Kidney capillary endothelial cell (primary cell): Measurements from ENCODE around the gene NCK2.

ENCODE experiments used
- DNase-seq: peaks from one replicate; pipeline ENCODE4 v3.0.0-alpha.2; 2018; ENCODE audit warnings: low spot score

Gene NCK2

DNA sequence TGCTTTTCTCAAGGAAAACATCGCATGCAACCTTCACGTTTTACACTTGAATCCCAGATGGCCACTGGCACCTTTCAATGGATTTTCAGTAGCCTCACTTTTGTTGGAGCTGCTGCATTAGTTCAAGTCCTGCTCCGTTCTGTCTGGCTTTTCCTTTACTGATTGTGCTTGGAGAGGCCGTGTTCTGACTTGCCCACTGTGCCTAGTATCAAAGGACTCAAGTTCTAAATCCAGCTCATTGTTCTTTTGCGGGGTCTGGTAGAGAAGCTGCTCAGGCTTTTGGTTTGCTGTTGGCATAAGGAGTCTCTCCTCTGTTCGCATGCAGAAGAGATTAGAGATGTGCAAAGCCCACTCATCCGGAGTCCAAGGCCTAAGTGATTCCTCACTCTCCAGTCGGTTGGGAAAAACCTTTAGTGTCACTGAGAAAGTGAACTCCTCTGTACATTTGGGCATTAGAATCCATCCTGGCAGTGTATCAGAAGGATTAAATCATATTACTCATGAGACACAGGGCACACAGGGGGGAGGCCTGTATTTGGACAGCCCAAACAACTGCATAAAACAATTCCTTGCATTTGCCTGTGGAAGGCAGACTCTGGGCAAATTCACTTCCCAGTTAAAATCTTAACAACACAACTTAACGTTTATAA lies 69.7 kb downstream of the NCK2 start:
- DNase-seq: no peak

DNA sequence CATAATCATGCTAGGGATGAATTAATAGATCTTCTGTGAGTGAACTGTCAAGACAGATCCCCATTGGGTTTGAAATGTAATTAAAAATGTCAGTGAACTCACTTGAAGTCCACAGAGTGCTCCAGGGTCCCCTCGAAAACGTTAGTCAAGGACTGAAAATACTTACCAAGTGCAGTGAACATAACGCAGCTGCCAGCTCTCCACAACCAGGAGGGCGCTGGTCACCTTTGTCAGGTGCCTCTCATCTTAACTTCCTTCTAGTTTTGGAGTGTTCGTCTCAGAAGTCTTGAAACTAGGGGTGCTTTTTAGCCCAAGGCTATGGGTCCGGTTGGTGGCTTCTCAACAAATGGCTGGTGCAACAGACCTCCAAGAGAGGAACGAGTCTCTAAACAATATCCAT lies 70.7 kb downstream of the NCK2 start:
- DNase-seq: no peak

GRCh38 chr2:105820151-105820550 lies 75.4 kb downstream of the NCK2 start:
- DNase-seq: no peak

GRCh38 chr2:105820691-105821090 lies 76.0 kb downstream of the NCK2 start:
- no peak for DNase-seq

- DNase-seq: no peak
These were observed 76.9 kb downstream of the NCK2 start for GRCh38 chr2:105821428-105822125.

DNA sequence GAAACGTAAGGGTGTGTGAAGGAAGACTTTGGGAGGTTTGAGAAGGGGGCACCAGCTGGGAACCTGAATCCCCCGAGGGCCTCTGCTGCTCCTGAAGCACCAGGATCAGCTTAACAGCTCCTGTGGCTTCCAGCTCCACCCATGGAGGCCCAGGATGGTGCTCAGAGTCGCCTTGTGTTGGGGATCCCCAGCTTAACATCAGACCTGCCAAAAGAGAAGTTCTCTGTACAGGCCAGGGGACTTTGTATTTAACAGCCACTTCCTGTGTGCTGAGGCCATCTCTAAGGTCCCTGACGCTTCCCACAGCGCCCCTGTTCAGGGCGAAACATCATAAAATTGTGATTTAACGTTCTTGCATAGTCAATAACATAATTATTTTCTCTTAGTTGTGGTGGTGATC lies 77.5 kb downstream of the NCK2 start:
- DNase-seq: no peak

- no peak for DNase-seq
These were observed 79.7 kb downstream of the NCK2 start for GRCh38 chr2:105824446-105824845.

DNA sequence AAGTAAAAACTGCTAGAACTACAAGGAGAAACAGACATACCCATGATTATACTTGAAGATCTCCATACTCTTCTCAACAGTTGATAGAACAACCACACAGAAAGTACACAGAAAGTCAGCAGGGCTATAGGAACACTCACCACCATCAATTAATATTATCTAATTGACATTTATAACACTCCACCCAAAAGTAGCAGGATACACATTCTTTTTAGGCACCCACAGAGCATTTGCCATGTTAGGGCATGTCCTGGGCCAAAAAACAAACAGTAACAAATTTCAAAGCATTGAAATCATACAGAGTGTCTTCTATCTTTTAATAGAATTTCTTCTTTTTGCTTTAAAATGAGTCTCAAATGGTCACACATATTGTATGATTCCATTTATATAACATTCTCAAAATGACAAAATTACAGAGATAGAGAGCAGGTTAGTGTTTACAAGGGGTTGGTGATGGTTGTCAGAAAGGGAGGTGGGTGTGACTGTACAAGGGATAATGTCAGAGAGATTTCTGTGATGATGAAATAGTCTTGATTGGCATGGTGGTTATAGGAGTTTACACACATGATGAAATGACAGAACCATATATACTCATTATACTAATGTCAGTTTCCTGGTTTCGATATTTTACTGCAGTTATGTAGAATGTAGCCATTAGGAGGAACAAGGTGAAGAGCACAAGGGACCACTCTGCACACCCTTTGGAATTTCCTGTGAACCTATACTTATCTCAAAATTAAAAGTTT lies 82.8 kb downstream of the NCK2 start:
- DNase-seq: no peak

- DNase-seq: no peak
These were observed 83.8 kb downstream of the NCK2 start for GRCh38 chr2:105828558-105828957.

GRCh38 chr2:105834931-105835330 lies 90.2 kb downstream of the NCK2 start:
- no peak for DNase-seq

DNA sequence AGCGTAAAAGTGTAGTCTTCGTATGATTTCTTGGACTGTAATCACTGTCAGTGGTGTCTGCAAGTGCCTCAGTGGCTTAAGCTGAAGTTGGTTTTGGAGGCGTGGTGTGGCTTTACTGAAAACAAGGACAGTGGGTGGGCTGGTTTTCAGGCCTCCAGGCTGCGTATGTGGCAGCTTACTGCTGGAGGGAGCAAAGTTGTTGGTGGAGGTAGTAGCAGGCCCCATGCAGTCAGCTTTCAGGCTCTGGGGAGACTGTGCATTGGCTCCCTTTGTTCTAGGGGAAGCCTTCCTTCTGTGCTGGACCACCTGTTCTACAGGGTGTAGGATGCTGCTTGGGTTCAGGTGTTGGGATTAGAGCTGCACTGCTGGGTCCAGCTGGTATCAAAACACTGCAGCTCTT lies 91.6 kb downstream of the NCK2 start:
- no peak for DNase-seq

DNA sequence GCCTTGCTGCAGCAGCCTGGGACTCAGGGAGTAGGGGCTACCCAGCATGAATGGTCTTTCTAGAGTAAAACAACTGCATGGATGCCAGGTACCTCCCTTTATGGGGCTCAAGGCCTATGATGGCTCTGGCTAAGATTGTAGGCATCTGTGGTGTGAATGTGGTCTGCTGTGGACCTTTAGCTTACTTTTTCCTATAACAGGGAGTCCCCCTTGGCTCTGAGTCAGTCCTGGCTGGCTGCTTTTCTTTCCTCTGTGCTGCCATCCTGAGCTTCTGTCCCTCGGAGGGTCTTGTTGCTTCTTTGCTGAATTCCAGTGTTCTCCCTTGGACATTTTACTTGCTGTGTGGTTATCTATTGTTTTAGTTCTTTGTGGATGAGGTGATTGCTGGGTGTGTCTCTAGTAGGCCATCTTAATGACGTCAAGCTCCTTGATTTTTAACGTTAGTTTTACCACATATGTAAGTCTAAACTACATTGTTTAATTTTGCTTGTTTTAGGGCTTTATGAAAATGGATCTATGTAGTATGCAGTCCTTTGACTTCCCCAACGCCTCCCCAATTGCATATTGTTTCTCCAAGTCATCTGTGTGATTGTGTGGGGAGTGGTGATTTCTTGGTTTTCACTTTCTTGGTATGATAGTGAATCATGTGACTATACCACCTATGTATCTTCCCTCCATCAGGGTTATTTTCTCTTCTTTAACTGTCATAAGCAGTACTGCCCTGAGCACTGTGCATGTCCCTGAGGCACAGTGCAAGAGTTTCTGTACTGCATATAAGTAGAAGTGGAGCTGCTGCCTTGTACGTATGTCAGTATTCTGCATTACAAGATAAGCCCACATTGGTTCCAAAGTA lies 92.4 kb downstream of the NCK2 start:
- DNase-seq: no peak

GRCh38 chr2:105839793-105840192 lies 95.1 kb downstream of the NCK2 start:
- DNase-seq: no peak

- DNase-seq: no peak
These were observed 96.2 kb downstream of the NCK2 start for GRCh38 chr2:105840933-105841332.

DNA sequence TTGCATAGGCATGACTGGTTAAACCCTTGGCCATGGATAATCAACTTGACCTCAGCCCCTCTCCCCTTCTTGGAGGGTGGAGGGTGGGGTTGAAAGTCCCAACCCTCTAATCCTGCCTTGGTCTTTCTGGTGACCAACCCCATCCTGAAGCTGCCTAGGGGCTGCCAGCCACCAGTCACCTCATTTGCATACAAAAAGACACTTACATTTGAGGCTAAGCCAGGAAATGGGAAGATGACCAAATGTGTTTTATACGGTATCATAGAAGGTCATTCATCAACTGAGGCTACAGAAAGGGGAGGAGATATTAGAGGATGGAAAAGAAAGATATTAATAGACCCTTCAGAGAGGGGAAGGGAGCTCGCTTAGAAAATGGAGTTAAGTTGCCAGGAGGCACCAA lies 96.8 kb downstream of the NCK2 start:
- no peak for DNase-seq

GRCh38 chr2:105842555-105842954 lies 97.8 kb downstream of the NCK2 start:
- DNase-seq: no peak

DNA sequence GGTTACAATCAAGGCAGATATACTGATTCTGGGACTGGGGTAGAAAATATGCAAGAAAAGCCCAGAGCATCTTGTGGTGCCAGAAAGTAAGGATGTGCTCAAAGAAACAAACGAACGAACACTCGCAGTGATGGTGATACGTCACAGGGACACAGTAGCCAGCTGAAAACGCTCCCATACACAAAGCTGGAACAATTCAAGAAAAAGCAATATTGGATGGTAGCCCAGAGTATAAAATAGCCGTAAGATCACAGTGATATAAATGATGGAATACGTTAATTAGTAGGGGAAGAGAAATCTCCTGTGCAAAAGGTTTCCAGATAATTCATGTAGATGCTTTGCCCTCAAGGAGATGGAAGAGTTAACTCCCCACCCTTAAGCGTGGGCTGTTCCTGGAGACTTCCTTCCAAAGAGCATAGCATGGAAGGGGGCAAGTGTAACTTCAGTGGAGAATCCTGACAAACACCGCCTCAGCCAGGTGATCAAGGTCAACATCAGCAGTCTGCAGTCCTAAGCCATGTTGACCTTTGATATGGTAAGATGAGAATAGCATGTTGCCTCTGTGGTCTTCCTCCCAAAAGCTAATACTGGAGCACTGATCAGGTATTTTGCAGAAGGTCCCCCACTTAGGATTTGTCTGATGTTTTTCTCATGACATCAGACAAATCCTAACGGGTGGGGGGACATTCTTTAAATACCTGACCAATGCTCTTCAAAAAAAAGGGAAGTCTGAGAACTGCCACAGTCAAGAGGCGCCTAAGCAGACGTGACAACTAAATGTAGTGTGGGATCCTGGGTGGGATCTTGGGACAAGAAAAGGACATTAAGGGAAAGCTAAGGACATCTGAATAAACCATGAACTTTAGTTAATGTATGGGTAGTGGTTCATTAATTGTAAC lies 99.0 kb downstream of the NCK2 start:
- DNase-seq: no peak

GRCh38 chr2:105845976-105846375 lies 101.3 kb downstream of the NCK2 start:
- no peak for DNase-seq

DNA sequence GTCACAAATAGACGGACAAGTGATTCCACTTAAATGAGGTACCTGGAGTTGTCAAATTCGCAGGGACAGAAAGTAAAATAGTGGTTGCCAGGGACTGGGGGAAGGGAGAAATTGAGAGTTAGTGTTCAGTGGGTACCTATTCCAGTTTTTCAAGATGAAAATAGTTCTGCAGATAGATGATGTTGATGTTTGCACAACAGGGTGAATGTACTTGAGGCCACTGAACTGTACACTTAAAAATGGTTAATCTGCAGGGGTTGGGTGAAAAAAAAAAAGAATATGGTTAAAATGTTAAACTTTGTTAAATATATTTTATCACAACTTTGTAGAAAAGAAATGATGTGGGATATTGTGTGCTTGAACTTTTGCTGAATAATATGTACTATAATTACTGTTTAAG lies 102.3 kb downstream of the NCK2 start:
- no peak for DNase-seq

DNA sequence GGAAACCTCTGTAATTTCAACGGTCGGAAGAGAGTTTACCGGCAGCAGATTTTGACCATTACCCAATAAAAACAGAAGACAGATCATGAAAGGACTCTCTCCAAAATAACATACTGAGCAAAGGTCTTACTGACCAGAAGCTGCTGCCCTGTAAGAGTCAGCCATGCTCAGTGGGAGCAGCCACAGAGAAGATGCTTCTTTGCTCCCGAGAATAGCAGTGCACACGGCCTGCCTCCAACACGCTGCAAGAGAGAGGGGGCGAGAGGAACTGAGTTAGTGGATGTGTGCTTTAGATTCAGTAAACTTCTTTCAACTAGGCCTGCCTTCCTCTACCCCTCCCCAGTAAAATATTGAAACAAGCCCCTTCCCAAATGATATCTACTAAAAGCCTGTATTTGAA lies 103.7 kb downstream of the NCK2 start:
- DNase-seq: no peak

- no peak for DNase-seq
These were observed 104.9 kb downstream of the NCK2 start for GRCh38 chr2:105849431-105850179.
